K562 (cell line): Measurements from ENCODE around the gene NAT8L. TPM values are rescaled to one million over a fixed set of nuclear protein-coding genes. Genes with fewer than 3 reads are reported as not detected.

Source experiments
- ATF7 ChIP-seq: fragments of 450-650 bp; IDR thresholded peaks from 2 replicates; pipeline ENCODE4 v1.7.1; 2014; ENCODE audit warnings: mild to moderate bottlenecking, moderate library complexity
- CAMTA2 ChIP-seq: fragments of 250-450 bp; sonication (Bioruptor Pico); conservative IDR thresholded peaks from 2 replicates; pipeline ENCODE4 v1.5.1; 2022
- CBX2 ChIP-seq: fragments of 200-600 bp; sonication (generic); IDR thresholded peaks from one replicate; pipeline ENCODE4 v1.6.1; 2012; ENCODE audit warnings: mild to moderate bottlenecking, low read length, inconsistent platforms; ENCODE audit not compliant: insufficient read depth, poor library complexity, severe bottlenecking
- DACH1 ChIP-seq: fragments of 450-650 bp; IDR thresholded peaks from 2 replicates; pipeline ENCODE4 v1.6.1; 2018; ENCODE audit not compliant: partially characterized antibody
- FOSL1 ChIP-seq: fragments of 200-800 bp; sonication (Bioruptor generic); conservative IDR thresholded peaks from 2 replicates; pipeline ENCODE4 v1.6.1; 2016; ENCODE audit warnings: missing genetic modification characterization, missing compliant biosample characterization
- FOXJ2 ChIP-seq: fragments of 200-800 bp; sonication (Bioruptor generic); IDR thresholded peaks from 2 replicates; pipeline ENCODE4 v1.6.1; 2016; ENCODE audit warnings: missing genetic modification characterization, missing compliant biosample characterization
- FUS ChIP-seq: fragments of 200-400 bp; formaldehyde crosslinking; optimal IDR thresholded peaks from 2 replicates; pipeline ENCODE3; 2017; ENCODE audit warnings: low read depth, low read length
- HEY1 ChIP-seq: fragments of 250-450 bp; sonication (Bioruptor Pico); IDR thresholded peaks from 2 replicates; pipeline ENCODE4 v1.5.0; 2020; ENCODE audit warnings: mild to moderate bottlenecking, moderate library complexity, borderline replicate concordance
- HSF4 ChIP-seq: fragments of 250-450 bp; sonication (Bioruptor Pico); IDR thresholded peaks from 2 replicates; pipeline ENCODE4 v2.1.2; 2022; ENCODE audit warnings: mild to moderate bottlenecking, moderate library complexity, borderline replicate concordance
- L3MBTL2 ChIP-seq: fragments of 450-650 bp; IDR thresholded peaks from 2 replicates; pipeline ENCODE4 v1.6.1; 2016; ENCODE audit warnings: mild to moderate bottlenecking, moderate library complexity
- NFE2 ChIP-seq: IDR thresholded peaks from 2 replicates; pipeline ENCODE4 v1.6.1; 2014; ENCODE audit warnings: antibody characterized with exemption, low read depth
- POLR2AphosphoS5 ChIP-seq: IDR thresholded peaks from 2 replicates; pipeline ENCODE4 v1.6.1; 2011; ENCODE audit warnings: mild to moderate bottlenecking, low read depth, low read length, moderate library complexity; ENCODE audit not compliant: control insufficient read depth, insufficient read depth
- RBBP5 ChIP-seq: fragments of 200-600 bp; sonication (generic); IDR thresholded peaks from 2 replicates; pipeline ENCODE4 v1.6.1; 2012; ENCODE audit warnings: borderline replicate concordance, mild to moderate bottlenecking, low read length, control low read depth, inconsistent platforms; ENCODE audit not compliant: insufficient read depth, poor library complexity, severe bottlenecking
- RBFOX2 ChIP-seq: fragments of 200-400 bp; formaldehyde crosslinking; IDR thresholded peaks from 2 replicates; pipeline ENCODE4 v1.6.1; 2017; ENCODE audit warnings: low read depth, mild to moderate bottlenecking, low read length, moderate library complexity
- RBM14 ChIP-seq: fragments of 200-400 bp; formaldehyde crosslinking; IDR thresholded peaks from 2 replicates; pipeline ENCODE4 v1.6.1; 2018; ENCODE audit warnings: low read depth, mild to moderate bottlenecking, low read length, moderate library complexity, borderline replicate concordance; ENCODE audit not compliant: insufficient read depth
- SAFB ChIP-seq: fragments of 200-400 bp; formaldehyde crosslinking; IDR thresholded peaks from 2 replicates; pipeline ENCODE4 v1.6.1; 2017; ENCODE audit warnings: low read depth, low read length, borderline replicate concordance
- SMAD2 ChIP-seq: fragments of 150-350 bp; IDR thresholded peaks from 2 replicates; pipeline ENCODE4 v1.6.1; 2014; ENCODE audit warnings: low read depth, mild to moderate bottlenecking, low read length
- SMAD4 ChIP-seq: fragments of 250-450 bp; sonication (Bioruptor Pico); conservative IDR thresholded peaks from 2 replicates; pipeline ENCODE4 v1.8.0; 2021; ENCODE audit warnings: inconsistent platforms, mild to moderate bottlenecking, moderate library complexity
- TRIM24 ChIP-seq, 2 experiments: fragments of 450-650 bp; IDR thresholded peaks; 2 replicates each; pipeline ENCODE4 v1.6.1; 2016
- USF1 ChIP-seq: sonication (generic); formaldehyde crosslinking; IDR thresholded peaks from 2 replicates; pipeline ENCODE4 v1.9.0; 2022; ENCODE audit warnings: mild to moderate bottlenecking, missing genetic modification reagents
- ZBTB9 ChIP-seq: fragments of 450-650 bp; formaldehyde crosslinking; IDR thresholded peaks from 2 replicates; pipeline ENCODE4 v1.4.0; 2020; ENCODE audit warnings: mild to moderate bottlenecking, moderate library complexity
- ZNF217 ChIP-seq: sonication (generic); formaldehyde crosslinking; IDR thresholded peaks from 2 replicates; pipeline ENCODE4 v1.8.0; 2022; ENCODE audit warnings: mild to moderate bottlenecking, missing genetic modification reagents
- ZNF639 ChIP-seq, 2 experiments: fragments of 200-800 bp in 1 of 2; sonication (Bioruptor generic) in 1 of 2; sonication (generic) in 1 of 2; formaldehyde crosslinking in 1 of 2; IDR thresholded peaks in 1 of 2; conservative IDR thresholded peaks in 1 of 2; 2 replicates each; pipeline versions ENCODE4 v1.5.0 to v1.6.1; 2016 to 2020; ENCODE audit warnings: missing compliant biosample characterization in 1 of 2, missing genetic modification characterization in 1 of 2, missing genetic modification reagents in 1 of 2
- polyA plus RNA-seq, 8 experiments: library from polyadenylated mRNA; depleted of rRNA in 4 of 8; stranded (reverse) in 5 of 8; unstranded in 3 of 8; fragments of >200 nt; fragmentation: Nextera tagmentation in 2 of 8; fragmentation: Illumina TruSeq in 1 of 8; extraction: Ambion mirVana in 2 of 8; extraction: Trizol in 1 of 8; gene quantifications; 2 replicates each; pipeline versions ENCODE4 v1.2.1 to v1.2.3, GENCODE V29; 2011 to 2014; ENCODE audit warnings: inconsistent platforms in 1 of 8, missing spikeins in 1 of 8
- total RNA-seq, 7 experiments: library from RNA; depleted of rRNA in 6 of 7; stranded (reverse); fragments of >200 nt in 6 of 7; fragmentation: Illumina TruSeq in 2 of 7; extraction: Trizol in 2 of 7; gene quantifications; 2 replicates each; pipeline versions ENCODE4 v1.2.1 to v1.2.3, GENCODE V29; 2011 to 2021; ENCODE audit warnings: low replicate concordance in 1 of 7
- TF ChIP-seq, protein P1 (sequence below): sonication (generic); formaldehyde crosslinking; IDR thresholded peaks from 2 replicates; pipeline ENCODE4 v1.8.1; 2022; ENCODE audit warnings: missing genetic modification reagents

Gene NAT8L
- total and polyA plus RNA-seq, 9 of the 15 experiments (the other 6 are each of a cell fraction or from before 2014, with no cell fraction given), result 0.06 to 11.0 (median 1.5) TPM

GRCh38 chr4:2058264-2059045, 672 bp upstream of the NAT8L start (continued):
- no peak for TF ChIP-seq CAMTA2 (CRISPR knock-in tag)
- TF ChIP-seq POLR2AphosphoS5, result no peak
- TF ChIP-seq HEY1, result no peak
- TF ChIP-seq ATF7, result no peak
- peak; percentile 59; the same call in 1 of the 2 replicates for TF ChIP-seq SAFB
- no peak for TF ChIP-seq USF1 (CRISPR knock-in tag)
- TF ChIP-seq ZBTB9 (CRISPR knock-in tag), result no peak
- TF ChIP-seq RBFOX2, result no peak
- TF ChIP-seq SMAD4 (CRISPR knock-in tag), result no peak
- no peak for TF ChIP-seq NFE2
- no peak for TF ChIP-seq HSF4 (CRISPR knock-in tag)
- no peak for TF ChIP-seq DACH1
- no peak for TF ChIP-seq FUS
- TF ChIP-seq RBM14, result 0 out of 2 replicates have a peak, but pooled peaks have one; percentile 38
- TF ChIP-seq SMAD2, result no peak
- no peak for TF ChIP-seq FOXJ2 (tag)
- TF ChIP-seq CBX2, result no peak
- no peak for TF ChIP-seq ZNF217
- no peak for TF ChIP-seq TRIM24 (IDR thresholded peaks at IDR 0.05)
- TF ChIP-seq FOSL1 (tag), result no peak
- no peak for TF ChIP-seq L3MBTL2
- TF ChIP-seq, protein P1, sequence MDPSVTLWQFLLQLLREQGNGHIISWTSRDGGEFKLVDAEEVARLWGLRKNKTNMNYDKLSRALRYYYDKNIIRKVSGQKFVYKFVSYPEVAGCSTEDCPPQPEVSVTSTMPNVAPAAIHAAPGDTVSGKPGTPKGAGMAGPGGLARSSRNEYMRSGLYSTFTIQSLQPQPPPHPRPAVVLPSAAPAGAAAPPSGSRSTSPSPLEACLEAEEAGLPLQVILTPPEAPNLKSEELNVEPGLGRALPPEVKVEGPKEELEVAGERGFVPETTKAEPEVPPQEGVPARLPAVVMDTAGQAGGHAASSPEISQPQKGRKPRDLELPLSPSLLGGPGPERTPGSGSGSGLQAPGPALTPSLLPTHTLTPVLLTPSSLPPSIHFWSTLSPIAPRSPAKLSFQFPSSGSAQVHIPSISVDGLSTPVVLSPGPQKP, result no peak
- TF ChIP-seq RBBP5, result peak; percentile 22
- no peak for TF ChIP-seq ZNF639 (CRISPR knock-in tag; conservative IDR thresholded peaks at IDR 0.05 in 1 of 2, IDR thresholded peaks at IDR 0.05 in 1 of 2)
